Measurements from ENCODE around the gene POLE3.
"Not testable (repeated sequence)": the region's sequence is repeated elsewhere in the genome, so short reads cannot be mapped to it uniquely, and the experiment has no call there.

The POLE3 gene

DNA sequence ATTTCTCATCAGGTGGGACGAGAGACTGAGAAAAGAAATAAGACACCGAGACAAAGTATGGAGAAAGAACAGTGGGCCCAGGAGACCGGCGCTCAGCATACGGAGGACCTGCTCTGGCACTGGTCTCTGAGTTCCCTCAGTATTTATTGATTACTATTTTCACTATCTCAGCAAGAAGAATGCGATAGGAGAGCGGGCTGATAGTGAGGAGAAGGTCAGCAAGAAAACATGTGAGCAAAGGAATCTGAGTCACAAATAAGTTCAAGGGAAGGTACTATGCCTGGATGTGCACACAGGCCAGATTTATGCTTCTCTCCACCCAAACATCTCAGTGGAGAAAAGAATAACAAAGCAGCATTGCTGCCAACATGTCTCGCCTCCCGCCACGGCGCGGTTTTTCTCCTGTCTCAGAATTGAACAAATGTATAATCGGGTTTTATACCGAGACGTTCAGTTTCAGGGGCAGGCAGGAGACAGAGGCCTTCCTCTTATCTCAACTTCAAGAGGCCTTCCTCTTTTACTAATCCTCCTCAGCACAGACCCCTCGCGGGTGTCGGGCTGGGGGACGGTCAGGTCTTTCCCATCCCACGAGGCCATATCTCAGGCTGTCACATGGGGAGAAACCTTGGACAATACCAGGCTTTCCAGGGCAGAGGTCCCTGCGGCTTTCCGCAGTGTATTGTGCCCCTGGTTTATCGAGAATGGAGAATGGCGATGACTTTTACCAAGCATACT is 31.2 kb downstream of the POLE3 start:
- in situ Hi-C loops (cut with MboI; ENCODE audit: low sequenced_read_pairs) = not testable (repeated sequence)

DNA sequence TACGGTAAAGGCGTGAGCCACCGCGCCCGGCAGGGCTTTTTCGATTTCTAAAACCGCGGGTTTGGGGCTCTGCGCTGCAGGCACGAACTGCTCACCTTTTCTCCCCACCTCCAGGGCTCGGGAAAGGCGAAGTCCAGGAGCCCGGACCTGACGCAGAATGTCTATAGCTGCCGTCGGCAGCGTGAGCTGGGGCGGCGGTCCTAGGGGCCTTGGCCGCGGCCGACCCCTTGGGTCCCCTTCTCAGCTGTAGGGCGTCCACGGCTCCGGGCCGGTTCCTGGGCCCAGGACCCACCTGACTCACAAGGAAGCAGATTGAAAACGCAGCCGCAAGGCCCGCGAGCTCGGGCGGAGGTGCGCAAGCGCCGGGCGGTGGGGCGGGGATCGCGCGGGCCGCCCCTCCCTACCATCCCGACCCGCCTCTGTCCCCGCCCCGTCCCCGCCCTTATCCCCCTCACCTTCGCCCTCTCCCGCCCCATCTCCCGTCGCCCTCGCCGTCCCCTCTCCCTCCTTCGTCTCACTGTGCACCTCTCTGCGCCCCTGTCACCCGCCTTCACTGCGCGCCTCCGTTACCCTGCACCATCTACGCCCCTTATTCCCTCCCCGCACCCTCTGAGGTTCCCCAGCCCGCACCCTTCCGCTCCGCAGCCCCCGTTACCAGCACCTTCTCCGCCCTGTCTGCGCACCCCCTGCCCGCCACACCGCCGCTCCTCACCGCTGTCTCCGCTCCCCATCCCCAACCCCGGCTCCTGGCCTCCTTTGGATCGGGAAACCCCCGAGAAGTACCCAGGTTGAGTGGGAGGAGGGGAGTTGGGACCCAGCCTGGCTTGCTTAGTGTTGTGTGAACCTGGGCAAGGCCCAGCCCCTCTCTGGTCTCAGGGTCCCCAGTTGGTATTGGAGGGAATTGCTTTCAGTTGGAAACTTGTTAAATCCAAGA is 33.6 kb downstream of the POLE3 start, which contains the start of gene HDHD3:
HDHD3 (minus strand) TSS at position 353 of the 934 bp plus-strand sequence. CDS start 2,632 bp downstream, outside the sequence.
- in situ Hi-C loops (cut with MboI; ENCODE audit: low sequenced_read_pairs) = no loop called here

DNA sequence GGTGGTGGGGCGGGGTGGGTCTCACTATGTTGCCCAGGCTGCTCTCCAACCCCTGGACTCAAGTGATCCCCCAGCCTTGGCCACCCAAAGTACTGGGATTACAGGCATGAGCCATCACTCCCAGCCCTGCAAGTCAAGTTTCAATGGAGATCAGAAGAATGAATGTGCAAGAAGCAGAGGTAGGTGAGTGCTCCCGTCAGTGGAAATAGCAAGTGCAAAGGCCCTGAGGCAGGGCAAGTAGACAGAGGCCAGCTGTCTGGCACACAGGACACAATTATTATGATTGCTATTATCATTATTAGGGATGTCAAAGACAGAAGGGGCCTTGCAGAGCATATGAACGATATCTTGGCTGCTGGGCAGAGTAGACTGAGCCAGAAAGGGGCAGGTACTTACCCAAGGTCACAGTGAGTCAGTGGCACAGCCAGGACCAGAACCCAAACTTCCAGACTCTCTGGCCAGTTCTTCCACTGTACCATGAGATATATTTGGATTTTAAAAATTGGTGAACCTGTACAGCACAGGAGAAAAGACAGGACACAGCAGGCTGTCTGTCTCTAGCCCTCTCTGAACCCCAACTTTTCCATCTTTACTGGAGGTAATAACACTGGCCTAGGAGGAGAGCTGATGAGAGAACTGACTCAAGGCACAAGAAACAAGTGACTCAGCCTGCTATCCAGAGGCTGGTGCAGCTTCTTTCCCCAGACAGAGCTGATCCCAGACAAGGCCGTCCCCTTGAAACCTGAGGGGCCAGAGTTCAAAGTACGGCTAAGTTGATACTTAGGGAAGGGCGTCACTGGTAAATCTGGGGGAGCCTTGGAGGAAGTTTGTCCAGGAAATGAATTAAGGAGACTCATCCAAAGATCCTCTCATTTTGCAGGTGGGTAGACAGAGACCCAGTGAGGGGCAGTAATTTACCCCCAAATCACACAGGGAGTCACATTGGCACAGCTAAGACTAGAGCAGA is 35.1 kb downstream of the POLE3 start:
- in situ Hi-C loops (cut with MboI; ENCODE audit: low sequenced_read_pairs) = no loop called here

DNA sequence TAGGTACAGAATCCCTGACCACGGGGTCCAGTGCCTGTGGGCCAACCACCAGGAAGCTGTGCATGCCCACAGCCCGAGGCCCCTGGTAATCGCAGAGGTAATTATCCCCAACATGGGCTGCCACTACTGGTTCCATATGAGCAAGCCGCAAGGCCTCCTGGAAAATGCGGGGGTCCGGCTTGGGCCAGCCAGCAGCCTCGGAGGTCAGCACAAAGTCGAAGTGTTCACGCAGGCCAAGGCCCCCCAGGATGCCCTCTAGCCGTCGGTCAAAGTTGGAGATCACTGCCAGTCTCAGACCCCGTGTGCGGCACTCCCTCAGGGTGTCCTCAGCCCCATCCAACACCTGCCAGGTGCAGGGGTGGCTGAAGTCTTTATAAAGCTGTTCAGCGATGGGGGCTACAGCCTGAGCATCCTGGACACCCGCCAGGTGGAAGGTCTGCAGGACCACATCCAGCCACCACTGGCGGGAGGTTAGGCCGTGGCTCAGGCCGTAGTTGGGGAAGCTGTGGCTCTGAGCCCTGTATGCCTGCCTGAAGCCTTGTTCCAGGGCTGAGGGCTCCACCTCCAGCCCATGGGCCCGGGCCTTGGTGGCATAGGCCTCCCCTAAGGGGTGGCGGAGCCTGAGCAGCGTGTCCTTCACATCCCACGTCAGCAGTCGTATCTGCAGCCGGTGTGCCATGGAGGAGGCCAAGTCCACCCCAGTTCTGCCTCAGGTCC is 36.6 kb downstream of the POLE3 start:
- in situ Hi-C loops (cut with MboI; ENCODE audit: low sequenced_read_pairs) = no loop called here

DNA sequence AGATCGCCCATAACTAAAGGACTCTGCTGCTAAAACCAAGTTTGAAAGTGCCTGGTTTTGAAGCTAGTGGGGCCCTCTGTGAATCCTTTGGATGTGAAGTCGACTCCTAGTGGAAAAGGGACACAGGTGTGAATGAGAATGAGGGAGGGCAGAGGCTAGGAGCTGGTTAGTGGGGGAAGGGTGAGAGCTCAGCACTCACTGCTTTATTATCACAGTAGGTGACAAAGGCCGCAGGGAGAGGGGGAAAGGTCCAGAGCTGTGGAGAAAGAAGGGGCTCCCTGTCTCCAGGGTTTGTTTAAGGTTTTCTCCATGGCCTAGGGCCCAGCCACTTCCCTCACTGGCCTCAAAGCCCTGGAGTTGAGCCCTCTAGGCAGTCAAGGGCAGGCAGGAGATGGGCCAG is 37.2 kb downstream of the POLE3 start:
- in situ Hi-C loops (cut with MboI; ENCODE audit: low sequenced_read_pairs) = no loop called here

DNA sequence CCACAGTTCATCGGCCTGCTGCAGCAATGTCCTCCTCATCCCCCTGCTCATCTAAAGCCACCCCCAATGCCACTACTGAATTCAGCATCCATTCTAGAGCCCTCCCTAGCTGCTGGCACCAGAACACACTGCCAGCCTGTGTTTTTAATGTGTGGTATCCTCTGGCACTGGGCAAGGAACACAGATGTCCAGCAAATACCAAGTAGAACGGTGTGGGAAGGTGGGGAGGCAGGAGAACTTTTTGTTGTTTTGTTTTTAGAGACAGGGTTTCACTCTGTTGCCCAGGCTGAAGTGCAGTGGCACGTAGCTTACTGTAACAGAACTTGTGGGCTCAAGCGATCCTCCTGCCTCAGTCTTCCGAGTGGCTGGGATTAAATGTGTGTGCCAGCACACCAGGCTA is 38.4 kb downstream of the POLE3 start:
- in situ Hi-C loops (cut with MboI; ENCODE audit: low sequenced_read_pairs) = no loop called here

DNA sequence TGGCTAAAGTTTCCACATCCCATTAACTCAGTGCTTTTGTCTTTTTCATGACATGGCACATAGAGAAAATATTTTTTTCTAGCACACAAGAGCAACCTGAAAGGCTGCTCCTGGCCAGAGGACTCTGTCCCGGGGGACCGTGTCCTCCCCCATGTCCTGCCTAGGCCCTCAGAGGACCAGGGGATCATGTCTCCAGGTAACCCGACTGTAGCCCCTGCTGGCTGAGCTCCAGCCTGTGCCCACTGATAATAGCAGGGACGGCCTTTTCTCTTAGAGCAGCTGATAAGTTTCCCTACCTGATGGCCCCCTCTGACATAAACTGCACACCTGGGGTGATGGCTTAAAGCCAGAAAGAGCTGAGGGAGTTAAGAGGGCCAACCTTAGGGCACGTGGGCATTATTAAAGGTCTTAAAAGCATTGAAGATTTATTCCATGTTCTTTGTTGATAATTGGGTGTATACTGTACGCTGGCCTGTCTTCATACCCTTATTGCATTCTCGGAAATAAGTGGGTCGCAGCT is 39.6 kb downstream of the POLE3 start:
- in situ Hi-C loops (cut with MboI; ENCODE audit: low sequenced_read_pairs) = no loop called here

DNA sequence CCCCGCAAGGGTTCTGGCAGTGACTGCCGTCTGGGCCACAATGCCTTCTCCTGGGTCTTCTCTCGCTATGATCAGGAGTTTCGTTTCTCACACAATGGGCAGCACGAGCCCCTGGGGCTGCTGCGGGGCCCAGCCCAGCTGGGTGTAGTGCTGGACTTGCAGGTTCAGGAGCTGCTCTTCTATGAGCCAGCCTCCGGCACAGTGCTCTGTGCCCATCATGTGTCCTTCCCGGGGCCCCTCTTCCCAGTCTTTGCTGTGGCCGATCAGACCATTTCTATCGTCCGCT is 40.7 kb downstream of the POLE3 start:
- in situ Hi-C loops (cut with MboI; ENCODE audit: low sequenced_read_pairs) = no loop called here

DNA sequence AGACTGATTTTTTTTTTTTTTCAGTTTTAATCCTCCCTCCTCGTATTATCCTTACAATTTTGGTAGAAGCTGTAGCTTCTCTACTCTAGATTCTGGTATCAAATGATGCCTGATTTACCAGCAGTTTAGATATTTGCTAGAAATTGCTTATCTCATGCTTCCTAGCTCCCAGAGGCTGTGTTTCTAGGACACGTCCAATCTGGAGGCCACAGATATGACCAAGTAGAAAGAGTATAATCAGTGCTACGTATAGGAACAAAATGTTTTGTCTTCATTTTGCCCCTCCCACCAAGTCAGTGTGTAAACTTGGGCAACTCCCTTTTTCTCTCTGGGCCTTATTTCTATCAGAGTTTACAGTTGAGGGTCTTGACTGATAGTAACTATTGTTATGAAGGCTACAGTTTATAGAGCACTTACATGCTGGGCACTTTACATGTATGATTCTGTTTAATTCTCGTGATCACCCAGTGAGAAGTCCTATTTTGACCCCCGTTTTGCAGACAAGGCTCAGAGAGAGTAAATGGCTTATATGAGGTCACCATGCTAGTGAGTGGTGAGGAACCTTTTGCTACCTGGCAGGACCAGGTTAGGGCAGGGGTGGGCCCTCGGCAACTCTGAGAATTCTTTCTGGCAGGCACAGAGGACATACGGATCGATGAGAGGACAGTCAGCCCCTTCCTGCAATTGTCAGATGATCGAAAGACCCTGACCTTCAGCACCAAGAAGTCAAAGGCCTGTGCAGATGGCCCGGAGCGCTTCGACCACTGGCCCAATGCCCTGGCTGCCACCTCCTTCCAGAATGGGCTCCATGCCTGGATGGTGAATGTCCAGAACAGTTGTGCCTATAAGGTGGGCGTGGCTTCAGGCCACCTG is 41.3 kb downstream of the POLE3 start:
- in situ Hi-C loops (cut with MboI; ENCODE audit: low sequenced_read_pairs) = no loop called here

DNA sequence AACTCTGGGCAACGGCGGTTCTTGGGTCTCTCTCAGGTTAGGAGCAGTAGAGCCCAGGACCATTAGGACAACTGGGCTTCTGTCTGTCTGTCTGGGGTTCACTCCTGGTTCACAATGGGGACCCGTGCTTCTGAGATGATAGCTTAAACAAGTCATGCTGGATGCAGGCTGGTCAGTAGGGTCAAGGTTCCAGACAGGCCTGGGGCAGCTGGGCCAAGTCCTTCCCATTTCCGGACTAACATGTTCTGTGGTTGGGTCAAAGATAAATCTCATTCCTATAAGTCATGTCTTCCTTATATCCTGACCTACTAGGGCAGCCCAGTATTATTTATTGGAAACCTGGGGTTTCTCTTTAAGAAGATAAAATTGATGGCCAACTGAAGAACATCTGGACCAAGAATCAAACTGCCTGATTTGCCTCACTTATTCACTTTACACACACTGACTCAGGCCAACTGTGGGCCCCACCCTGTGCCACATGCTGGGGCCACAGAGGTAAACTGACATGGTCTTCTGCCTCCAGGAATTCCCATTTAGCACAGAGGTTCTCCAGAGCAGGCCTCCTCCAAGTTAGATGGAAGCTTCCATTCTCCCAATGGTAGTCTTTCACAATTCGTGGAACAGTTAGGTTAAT is 42.0 kb downstream of the POLE3 start:
- in situ Hi-C loops (cut with MboI; ENCODE audit: low sequenced_read_pairs) = no loop called here

DNA sequence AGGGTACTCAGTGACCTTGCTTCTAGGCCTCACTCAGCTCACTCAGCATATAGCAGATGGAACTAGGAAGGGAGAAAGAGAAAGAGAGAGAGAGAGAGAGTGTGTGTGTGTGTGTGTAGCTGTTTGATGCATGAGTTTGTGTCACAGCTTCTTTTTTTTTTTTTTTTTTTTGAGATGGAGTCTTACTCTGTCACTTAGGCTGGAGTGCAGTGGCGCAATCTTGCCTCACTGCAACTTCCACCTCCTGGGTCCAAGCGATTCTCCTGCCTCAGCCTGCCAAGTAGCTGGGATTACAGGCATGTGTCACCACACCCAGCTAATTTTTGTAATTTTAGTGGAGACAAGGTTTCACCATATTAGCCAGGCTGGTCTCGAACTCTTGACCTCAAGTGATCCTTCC is 44.8 kb downstream of the POLE3 start:
- in situ Hi-C loops (cut with MboI; ENCODE audit: low sequenced_read_pairs) = not testable (repeated sequence)

DNA sequence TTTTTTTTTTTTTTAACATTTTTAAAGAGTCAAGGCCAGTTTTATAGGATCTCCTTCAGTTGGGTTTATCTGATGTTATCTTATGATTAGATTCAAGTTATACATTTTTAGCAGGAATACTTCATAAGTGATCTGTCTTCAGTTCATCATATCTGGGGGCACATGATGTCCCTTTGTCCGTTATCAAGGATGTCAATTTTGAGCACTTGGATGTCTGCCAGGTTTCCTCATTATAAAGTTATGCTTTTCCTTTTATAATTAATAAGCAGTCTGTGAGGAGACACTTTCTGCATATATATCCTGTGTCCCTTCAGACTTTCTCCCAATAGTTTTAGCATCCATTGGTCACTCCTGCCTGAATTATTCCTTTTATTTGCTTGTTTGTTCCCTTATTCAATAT is 45.5 kb downstream of the POLE3 start:
- in situ Hi-C loops (cut with MboI; ENCODE audit: low sequenced_read_pairs) = no loop called here

DNA sequence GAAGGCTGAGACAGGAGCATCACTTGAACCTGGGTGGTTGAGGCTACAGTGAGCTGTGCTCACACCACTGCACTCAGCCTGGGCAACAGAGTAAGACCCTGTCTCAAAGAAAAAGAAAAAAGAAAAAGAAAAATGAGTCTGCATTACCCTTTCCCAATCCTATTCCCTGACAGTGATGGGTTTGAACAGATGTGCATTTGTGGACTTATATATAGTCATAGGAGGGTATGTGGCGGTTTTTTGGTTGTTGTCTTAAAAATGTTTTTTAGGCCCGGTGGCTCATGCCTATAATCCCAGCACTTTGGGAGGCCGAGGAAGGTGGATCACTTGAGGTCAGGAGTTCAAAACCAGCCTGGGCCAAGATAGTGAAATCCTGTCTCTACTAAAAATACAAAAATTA is 47.1 kb downstream of the POLE3 start:
- in situ Hi-C loops (cut with MboI; ENCODE audit: low sequenced_read_pairs) = no loop called here

DNA sequence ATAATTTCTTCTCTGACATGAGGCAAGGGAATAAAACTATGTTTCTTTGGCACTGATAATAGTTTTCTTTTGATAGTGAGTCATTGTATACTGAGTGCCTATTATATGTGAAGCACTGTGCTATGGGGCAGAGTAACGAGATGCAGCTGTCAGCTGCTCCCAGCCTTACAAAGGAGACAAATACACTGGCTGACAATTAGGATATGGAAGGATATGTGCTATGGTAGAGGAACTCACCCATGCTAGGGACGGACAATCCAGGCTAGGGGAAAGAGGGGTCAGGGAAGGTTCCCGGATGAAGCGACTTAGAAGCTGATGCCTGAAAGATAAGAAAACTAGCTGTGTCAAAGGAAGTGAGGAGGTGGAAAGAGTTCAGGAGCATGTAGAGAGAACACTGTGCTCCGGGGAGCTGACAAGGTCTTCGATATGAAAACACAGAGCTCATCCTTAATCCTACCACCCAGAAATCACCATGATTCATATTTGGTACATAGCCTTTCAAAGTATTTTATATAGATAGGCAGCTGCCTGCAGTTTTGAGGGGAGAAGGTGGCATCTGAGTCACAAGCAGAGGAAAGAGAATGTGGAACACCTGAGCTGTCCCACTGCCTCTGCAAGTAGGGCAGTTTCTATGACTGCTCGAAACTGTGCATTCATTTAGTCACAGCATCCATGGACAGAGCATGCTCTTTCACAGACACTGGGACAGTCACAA is 49.0 kb downstream of the POLE3 start:
- in situ Hi-C loops (cut with MboI; ENCODE audit: low sequenced_read_pairs) = no loop called here

DNA sequence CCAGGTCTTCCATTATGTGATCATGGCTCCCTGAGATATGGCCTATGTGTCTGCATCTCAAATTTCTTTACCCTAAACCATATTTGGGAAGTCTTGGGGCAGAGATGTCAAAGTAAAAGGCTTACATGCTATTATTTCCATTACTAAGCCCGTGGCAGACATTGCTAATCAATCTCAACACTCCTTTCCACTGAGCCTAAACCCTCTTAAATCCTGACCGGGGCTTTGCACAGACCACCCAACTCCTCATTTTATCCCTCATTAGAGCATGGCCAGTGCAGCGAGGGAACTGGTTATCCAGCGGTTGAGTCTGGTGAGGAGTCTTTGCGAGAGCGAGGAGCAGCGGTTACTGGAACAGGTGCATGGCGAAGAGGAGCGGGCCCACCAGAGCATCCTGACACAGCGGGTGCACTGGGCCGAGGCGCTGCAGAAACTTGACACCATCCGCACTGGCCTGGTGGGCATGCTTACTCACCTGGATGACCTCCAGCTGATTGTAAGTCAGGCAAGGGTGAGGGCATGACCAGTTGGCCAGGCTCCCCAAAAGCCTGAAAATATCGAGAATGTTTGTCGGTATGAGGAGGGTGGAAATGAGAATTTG is 50.1 kb downstream of the POLE3 start:
- in situ Hi-C loops (cut with MboI; ENCODE audit: low sequenced_read_pairs) = no loop called here

DNA sequence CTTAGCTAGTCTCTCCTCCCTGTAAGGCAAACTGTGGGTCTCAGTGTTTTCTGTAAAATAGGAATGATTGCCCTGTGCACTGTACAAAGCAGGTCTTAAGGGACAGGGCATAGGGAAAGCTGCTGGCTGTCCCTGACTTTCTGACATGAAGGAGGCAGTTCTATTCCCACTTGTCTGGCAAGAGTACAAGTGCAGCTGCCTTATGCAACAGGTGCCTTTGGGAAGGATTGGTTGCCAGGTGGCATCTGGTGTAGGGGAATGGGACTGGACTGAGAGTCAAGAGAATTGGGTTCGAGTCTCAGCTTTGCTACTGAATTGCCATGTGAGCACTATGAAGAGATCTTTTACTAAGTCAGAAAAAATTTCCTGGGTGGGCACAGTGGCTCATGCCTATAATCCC is 51.1 kb downstream of the POLE3 start:
- in situ Hi-C loops (cut with MboI; ENCODE audit: low sequenced_read_pairs) = no loop called here
